NCI-H1694 (cell line): ENCODE measurements around the gene SMYD5.
"Not testable (repeated sequence)": the region's sequence is repeated elsewhere in the genome, so short reads cannot be mapped to it uniquely, and the experiment has no call there.

Experiments used
- DNase-seq: peaks from one replicate; lab custom pipeline; 2025; lab: John Stamatoyannopoulos, UW

Gene SMYD5

DNA sequence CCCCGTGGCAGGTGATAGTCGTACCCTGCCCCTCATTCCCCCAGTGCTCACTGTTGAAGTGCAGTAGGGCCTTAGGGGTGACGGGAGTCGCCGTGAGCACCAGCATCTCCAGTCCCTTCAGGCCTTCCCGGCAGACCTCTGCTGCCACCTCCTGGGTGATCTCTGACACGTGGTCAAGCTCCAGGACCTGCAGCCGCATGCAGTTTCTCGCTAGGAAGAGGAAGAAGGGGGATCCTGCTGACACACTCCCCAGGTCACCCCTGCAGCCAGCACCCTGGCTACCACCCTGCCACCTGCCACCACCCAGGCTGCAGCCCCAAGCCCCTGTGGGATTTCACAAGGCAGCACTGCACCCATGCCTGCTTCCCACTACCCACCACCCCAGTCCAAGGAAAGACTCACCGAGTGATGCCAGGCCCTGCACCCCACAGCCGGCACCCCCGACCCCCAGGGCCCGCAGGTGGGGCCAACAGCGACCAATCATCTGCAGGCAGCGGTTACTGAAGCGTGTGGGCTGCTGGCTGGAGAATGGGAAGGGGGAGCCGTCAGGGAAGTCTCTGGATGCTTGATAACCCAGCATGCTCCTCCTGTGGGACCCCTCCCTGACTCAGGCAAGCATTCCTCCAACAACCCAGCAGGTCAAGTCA is 46.4 kb downstream of the SMYD5 start:
- no peak for DNase-seq

DNA sequence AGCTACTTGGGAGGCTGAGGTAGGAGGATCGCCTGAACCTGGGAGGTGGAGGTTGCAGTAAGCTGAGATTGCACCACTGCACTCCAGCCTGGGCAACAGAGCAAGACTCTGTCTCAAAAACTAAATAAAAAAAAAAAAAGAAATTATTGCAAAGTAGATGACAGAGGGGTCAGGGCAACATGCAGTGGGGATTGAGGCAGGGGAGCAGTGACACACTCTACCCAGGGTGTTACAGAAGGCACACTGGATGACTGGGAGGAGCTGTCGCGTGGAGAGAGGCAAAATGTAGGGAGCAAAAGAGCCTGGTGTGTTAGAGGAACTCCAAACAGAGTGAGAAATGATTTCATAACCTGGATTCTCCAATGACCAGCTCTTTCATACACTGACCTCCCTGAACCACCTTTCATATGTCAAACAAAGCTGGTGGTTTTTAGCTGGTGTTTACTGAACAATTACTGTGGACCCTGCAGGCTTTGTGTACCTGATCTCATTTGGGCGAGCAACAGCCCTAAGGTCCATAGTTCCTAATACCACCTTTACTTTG is 48.1 kb downstream of the SMYD5 start:
- no peak for DNase-seq

DNA sequence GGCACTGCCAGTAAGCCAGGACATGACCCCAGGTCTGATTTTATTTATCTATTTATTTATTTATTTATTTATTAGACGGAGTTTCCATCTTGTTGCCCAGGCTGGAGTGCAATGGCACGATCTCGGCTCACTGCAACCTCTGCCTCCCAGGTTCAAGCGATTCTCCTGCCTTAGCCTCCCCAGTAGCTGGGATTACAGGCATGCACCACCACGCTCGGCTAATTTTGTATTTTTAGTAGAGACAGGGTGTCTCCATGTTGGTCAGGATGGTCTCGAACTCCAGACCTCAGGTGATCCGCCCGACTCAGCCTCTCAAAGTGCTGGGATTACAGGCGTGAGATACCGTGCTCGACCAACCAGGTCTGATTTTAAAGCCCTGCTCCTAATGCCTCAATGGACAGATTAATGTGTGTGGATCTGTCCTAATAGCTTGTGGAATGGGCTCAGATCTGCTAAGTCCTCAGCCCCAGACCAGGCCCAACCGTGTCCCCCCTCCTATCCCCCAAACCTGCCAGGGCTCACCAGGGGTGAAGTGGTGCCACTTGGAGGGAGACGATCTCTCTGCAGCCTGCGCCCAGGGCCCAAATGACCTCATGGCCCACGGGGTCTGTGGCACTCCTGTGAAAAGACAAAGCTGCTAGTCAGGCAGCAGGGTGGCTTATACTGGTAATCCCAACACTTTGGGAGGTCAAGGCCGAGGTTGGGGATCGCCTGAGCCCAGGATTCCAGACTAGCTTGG is 48.8 kb downstream of the SMYD5 start:
- DNase-seq: not testable (repeated sequence)

DNA sequence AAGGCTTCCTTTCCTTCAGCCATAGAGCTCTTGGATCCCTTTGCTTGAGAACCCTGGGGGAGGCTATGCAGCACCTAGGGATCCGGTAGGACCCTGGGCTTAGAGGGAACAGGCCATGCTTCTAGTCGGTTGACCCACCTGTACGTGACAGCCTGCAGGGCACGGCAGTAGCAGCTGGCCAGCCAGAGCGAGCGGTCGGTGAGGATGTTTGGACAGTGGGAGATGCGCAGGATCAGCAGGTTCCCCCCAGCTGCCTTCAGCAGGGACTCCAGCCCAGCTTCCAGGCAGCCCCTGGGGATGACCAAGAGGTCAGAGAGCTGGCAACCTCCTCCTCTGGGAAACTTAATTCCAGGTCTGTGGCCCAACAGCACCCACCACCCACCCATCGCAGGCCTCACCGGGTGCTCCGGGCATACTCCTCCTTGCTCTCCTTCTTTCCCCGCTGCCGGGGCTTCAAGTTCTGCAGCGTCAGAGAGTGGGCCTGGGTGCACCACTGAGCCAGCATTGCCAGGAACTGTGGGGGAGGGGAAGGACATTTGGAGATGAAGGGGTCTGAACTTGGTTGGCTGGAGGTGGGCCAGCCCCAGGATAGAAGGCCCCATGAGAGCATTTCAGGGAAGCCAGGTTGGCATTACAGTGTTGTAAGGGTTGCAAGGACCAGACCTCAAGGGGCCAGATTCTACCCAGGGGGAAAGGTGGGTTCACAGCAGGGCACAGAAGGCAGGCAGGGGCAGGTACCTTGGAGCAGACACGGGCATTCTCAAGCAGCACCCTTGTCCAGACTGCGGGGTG is 49.7 kb downstream of the SMYD5 start:
- no peak for DNase-seq

DNA sequence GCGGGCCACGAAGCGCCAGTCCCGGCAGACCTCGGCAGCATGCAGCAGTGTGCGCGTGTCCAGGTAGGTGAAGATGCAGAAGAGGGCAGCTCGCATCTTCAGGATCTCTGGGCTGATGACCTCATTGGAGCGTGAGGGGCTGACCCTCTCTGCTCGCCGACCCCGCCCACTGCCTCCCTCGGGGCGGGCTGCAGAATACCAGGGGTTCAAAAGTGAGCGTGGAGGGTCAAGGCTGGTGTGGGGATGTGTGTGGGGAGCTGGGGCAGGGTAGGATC is 50.2 kb downstream of the SMYD5 start:
- DNase-seq: no peak

DNA sequence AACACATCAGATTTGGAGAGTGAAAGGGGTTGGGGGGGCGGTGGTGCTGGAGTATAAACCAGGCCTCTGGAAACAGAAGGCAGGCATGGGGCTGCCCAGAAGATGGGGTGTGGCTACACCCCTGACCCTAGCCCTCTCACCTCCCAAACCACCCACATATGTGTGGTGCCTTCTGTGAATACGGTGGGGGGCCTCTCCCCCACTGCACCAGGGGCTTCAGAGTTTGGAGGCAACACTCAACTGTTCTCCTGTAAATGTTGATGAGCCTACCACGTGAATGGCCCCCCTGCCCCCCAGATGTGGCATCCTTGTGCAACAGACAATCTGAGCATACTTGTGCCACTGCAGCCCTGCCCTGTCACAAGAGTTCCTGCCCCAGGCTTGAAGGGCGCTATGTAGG is 50.7 kb downstream of the SMYD5 start:
- DNase-seq: no peak

DNA sequence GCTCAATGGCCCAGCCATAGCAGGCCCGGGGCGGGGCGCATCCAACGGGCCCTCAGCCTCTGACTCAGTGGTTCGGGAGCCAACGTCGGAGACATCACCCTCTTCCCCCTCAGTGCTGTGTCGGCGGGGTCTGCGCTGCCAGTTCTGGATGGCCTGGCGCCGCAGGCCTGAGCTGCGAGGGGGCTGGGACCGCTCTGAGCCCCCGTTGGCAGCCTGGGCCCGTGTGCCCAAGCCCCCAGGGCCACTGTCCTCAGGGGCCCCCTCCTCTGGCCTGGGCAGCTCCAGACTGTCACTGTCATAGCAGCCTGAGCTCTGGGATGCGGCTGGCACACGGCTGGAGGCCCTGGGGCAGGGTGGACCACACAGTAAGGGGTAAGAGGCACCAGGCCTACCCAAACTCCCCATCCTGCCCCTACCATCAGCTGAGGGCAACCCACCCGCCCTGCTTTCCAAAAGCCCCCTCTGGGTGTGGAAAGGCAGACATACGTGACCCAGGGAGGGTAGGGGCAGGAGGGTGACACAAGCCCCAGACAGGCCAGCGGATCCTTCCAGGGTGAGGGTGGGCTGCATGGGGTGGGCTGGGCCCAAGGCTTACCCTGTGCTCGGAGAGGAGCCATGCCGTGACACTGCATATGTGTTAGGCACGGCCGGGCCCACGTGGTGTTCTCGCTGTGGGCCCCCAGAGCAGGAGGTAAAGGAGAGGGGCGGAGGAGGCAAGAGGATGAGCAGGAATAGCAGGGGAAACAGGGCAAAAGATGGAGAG is 51.4 kb downstream of the SMYD5 start:
- no peak for DNase-seq

DNA sequence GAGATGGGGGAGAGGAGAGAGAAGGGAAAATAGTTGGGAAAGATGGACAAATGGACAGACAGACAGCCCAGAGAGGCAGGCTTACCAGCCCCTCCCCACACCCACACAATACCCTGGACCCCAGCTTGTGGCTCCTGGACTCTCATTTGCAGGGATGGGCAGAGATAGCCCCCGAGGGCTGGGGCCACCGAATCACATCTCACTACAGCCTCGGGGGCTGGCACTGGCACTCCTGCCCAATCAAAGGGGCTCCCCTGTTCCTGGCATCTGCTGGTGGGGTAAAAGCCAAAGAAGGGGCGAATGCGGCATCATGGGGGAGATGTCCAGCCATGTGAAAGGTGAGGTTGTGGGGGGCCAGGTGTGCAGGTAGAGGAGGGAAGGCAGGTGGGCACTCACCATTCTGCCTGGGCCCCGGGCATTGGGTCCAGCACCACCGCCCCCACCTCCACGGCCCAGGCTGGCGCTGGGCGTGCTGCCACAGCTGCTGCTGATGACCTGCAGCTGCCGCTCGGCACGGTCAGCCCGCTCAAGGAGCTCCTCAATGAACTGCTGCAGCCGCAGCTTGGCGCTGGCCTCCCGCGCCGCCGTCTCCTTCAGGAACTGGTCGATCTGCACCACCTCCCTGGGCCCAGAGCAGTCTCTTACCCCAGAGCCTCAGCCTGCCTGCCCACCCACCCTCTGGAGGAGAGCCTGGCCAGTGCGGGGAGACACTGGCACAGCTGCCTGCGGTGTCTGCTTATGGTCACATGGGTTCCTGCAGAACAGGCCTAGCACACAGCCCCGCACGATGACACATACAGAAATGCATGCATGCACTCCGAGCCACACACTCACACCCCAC is 52.2 kb downstream of the SMYD5 start:
- no peak for DNase-seq

DNA sequence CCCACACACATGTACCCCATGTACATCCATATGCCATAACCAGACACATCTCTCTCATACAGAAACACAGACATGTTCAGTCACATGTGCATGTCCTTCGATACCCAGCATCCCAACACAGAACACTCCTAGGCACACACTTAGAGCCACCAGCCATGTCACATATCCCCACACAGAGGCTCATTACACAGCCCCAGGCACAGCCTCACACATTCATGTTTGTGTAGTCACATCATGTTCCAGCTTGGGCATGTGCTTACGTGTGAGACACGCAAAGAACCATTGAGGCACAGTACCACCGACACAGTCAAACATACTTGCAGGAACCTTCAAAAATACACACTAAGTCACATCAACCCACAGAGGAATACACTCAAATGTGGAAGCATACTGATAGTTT is 53.0 kb downstream of the SMYD5 start:
- no peak for DNase-seq

DNA sequence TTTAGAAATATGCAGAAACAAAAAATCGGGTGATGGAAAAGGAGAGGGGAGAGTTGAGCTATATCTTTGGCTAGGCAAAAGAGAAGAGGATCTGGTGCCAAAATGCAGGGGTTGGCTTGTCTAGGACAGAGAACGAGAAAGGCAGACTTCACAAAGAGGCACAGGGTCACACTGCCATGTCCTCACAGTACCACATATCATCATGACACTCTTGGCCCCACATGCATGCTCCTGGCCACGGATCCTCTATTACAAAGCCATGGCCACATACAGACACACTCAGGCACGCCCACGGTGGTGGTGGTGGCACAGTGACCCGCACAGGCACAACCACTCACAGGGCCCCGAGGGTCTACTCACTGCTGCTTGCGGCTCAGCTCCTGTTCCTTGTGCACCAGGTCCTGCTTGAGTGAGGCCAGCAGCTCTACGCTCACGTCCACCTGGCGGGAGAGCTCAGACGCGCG is 54.4 kb downstream of the SMYD5 start:
- no peak for DNase-seq

DNA sequence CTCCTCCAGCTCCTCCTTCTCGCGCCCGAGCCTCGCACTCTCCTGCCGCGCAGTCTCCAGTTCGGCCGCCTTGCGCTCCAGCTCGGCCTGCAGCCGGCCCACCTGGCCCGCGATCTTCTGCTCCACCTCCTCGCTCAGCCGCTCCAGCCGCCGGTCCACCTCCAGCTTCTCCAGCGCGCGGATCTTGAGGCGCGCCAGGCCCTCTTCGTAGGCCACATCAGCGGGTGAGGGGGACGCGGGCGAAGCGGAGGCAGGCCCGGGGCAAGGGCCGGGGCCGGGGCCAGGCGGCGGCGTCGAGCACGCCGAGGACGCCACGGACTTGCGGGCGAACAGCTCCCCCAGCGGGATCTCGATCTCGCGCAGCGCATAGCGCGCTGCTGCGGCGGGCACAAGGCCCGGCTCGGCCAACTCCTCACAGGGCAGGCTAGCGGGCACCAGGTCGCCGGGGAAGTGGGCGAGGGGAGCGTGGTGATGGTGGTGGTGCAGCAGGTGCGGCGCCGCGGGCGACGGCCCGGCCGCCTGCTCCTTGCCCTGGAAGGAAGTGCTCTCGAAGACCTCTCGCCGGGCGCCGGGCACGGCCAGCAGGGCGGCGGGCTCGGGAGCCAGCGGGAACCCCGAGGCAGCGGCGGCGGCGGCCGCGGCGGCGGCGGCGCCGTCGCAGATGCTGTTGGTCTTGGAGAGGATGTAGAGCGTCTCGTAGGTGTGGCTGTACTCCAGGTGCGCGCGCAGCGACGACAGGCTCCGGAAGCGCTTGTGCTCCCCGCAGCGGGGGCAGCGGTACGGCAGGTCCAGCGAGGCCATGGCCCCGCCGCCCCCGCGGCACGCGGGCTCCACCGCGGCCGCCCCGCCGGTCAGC is 55.0 kb downstream of the SMYD5 start:
- no peak for DNase-seq

DNA sequence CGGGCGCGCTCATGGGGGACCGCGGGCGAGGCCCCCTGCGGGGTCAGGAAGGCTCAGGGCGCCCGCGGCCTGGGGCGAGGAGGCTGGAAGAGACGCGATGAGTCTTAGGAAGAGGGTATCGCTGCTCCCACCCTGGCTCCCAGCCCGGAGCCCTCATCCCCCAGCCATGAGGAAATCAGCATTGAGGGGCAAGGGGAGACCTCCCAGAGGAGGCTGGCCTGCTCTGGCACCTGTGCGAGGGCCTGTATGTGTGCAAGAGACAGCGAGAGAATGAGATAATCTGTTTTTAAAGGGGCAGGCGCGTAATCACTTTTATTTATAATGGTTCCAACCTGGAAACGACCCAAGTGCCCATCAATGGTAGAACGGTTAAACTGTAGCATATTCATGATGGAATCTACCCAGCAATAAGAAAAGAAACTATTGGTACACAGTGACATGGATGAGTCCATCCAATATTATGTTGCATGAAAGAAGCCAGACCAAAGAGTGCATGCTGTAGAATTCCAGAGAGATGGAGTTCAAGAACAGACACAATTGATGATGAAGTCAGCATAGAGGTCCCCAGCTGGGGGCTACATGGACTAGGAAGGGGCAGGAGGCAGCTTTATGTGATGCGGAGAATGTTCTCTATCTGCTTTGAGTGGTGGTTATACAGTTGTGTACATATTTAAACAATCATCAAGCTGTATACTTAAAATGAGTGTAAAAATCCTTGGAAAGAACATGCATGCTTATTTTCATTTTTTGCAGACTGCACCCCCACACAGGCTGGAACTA is 55.8 kb downstream of the SMYD5 start:
- DNase-seq: no peak

DNA sequence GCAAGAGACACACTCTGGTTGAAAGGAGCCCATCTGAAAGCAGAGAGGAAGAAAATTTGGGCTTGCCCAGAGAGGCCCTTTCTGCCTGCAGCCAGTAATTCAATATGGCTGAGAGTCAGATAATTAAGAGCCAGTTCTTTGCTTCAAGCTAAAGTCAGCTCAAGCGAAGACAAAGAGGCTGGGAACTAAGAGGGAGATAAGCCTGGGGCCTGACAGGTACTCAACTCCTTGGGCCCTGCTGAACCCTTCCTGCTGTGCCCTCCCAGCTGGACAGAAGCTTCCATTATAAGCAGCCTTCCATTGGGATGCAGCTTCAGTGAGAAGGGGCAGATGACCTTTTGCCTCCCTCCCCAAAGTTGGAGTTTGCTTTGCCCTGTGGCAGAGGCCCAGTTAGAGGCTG is 58.2 kb downstream of the SMYD5 start:
- DNase-seq: no peak
